Measurements from ENCODE around the gene POGZ.
"Not testable (repeated sequence)": the region's sequence is repeated elsewhere in the genome, so short reads cannot be mapped to it uniquely, and the experiment has no call there.

POGZ gene

GRCh38 chr1:151406176-151406575 lies 53.1 kb downstream of the POGZ start:
- no peak for DNase-seq

- no peak for DNase-seq
These were observed 53.9 kb downstream of the POGZ start for GRCh38 chr1:151405187-151405951.

- DNase-seq = no peak
These were observed 55.7 kb downstream of the POGZ start for GRCh38 chr1:151403612-151404011.

- no peak for DNase-seq
These were observed 56.5 kb downstream of the POGZ start for GRCh38 chr1:151402764-151403163.

GRCh38 chr1:151401860-151402259 lies 57.4 kb downstream of the POGZ start:
- no peak for DNase-seq

- DNase-seq = no peak
These were observed 58.0 kb downstream of the POGZ start for GRCh38 chr1:151401125-151401788.

GRCh38 chr1:151399324-151400171 lies 59.7 kb downstream of the POGZ start, which contains the start of gene PSMB4:
TSS of gene PSMB4 (plus strand) at chr1:151399573. CDS start at chr1:151399588, 15 bp downstream.
- DNase-seq = peak; percentile 71

- DNase-seq = not testable (repeated sequence)
These were observed 63.0 kb downstream of the POGZ start for GRCh38 chr1:151396265-151396664.

GRCh38 chr1:151393583-151393982 lies 65.7 kb downstream of the POGZ start:
- no peak for DNase-seq

GRCh38 chr1:151391079-151391563 lies 68.2 kb downstream of the POGZ start:
- DNase-seq = no peak

GRCh38 chr1:151390221-151391078 lies 68.8 kb downstream of the POGZ start:
- not testable (repeated sequence) for DNase-seq

GRCh38 chr1:151386002-151386401 lies 73.3 kb downstream of the POGZ start:
- DNase-seq = no peak

- DNase-seq = no peak
These were observed 74.7 kb downstream of the POGZ start for GRCh38 chr1:151384584-151384983.

- no peak for DNase-seq
These were observed 82.0 kb downstream of the POGZ start for GRCh38 chr1:151377150-151377884.

GRCh38 chr1:151373196-151373595 lies 86.1 kb downstream of the POGZ start:
- DNase-seq = no peak

GRCh38 chr1:151372058-151372934 lies 87.0 kb downstream of the POGZ start, which contains the start of gene SELENBP1:
TSS of gene SELENBP1 (minus strand) at chr1:151372705. CDS start at chr1:151372641, 64 bp downstream.
- DNase-seq = no peak

GRCh38 chr1:151371370-151372057 lies 87.8 kb downstream of the POGZ start:
- no peak for DNase-seq

GRCh38 chr1:151370211-151370911 lies 88.9 kb downstream of the POGZ start:
- no peak for DNase-seq

- no peak for DNase-seq
These were observed 89.7 kb downstream of the POGZ start for GRCh38 chr1:151369621-151370048.

All from stimulated activated CD4-positive, alpha-beta T cell treated with anti-CD3 and anti-CD28 coated beads, Interleukin-4, amount 100 ng/mL, for 1 hour (primary cell).